HG02970 (cell line): ENCODE results near the gene HK2.

Experiments
- ATAC-seq: cut with Tn5 transposase; IDR thresholded peaks from one replicate; pipeline ENCODE4 v1.9.1; 2021; ENCODE audit warnings: mild to moderate bottlenecking, moderate library complexity, moderate number of reproducible peaks; ENCODE audit not compliant: unreplicated experiment, low FRiP score

Gene HK2

DNA sequence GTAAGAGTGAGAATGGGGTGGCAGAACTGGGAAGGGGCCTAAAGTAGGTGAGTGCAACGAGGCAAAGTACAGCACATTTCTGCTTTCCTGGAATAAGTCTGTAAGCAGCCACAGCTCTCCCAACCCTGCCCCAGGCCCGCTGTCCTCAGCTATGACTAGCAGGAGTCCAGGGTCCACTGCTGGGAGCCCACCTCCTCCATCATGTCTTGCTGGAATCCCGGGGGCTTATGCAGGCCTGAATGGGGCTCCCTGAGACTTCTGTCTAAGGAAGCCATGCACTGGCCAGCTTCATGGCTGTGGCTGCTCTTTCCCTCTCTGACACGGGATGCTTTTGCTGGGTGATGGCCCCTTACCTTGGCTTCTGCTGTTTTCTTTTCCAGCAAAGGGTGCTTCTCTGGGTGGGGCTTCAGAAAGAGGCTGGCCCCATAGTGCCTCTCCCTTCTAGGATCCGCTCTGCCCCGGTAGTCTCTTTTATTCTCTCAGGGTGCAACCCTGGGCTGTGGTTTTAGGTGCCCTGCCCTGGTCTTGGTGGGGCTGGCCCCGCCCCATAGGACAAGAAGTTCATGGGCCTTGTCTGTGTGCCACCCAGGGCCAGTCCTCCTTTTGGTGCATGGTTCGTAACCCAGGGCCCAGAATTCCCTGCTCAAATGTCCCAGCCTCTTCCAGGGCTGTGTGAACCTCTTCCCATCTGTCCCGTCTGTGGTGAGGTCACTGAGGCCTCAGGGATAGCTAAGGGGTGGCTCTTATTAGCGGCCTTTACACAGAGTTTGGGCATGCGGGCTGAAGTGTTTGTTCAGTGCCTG is 90.7 kb downstream of the HK2 start:
- no peak for ATAC-seq

DNA sequence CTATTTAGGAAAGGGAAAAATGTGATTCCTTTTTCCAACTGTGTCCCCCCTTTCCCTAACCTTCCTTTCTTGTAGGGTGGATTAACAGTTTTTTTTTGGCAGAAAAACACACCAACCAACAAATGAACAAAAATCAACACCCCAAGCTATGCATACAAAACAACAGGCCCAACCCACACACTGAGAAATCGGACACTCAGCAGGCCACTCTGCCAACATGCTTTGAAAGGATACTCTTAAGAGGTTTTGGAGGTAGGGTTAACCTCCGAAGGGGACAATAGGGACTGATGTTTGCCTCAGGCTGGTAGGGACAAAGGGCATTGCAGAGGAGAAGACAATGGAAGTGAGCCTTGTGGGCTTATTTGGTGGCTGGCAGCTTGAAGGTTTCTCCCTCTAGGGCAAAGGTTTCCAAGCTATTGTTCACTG is 91.4 kb downstream of the HK2 start:
- ATAC-seq = no peak

DNA sequence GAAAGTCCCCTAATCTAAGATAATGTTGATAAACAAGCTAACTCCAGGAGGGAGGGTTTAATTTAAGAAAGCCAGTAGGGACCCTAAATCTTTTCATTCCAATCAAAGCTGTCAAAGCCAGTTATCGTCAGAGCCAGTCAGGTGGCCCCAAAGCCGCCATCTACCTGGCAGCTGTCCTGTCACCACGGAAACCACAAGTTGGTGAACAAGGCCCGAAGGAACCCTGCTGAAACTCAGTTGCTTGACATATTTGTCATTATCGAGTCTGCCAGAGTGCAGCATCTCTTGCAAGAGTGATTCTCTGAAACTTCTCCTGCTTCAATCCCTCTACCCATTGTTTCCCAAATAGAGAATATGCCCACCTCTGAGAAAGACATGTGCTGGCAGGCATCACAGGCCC is 93.7 kb downstream of the HK2 start:
- ATAC-seq = no peak

DNA sequence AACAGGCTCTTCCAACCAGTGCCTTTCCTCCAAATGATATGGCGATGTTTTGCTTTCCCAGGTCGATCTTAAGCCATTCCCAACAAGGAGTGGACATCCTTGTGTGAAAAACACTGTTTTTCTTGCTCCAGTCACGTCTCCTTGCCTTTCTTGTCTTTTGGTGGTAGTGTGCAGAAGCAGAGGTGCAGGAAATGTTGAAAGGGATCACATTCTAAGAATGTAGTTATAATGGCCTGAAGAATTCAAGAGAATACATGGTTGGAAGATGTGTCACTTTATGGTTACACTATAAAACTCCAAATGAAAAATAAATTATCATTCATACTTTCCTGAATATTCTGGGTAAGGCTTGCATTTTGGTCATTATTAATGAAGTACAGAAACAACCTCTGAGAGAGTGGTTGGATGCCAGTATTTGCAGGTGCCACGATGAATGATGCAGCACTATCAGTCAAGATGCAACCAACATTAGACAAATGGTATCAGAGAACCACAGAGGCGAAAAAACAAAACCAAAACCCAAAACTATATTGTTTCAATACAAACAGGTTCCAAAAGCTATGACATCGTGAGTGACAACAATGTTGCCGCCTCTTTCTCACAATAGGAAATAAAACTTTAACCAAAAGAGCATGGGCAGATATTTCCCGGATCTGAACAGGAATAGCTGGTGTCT is 97.0 kb downstream of the HK2 start:
- no peak for ATAC-seq

DNA sequence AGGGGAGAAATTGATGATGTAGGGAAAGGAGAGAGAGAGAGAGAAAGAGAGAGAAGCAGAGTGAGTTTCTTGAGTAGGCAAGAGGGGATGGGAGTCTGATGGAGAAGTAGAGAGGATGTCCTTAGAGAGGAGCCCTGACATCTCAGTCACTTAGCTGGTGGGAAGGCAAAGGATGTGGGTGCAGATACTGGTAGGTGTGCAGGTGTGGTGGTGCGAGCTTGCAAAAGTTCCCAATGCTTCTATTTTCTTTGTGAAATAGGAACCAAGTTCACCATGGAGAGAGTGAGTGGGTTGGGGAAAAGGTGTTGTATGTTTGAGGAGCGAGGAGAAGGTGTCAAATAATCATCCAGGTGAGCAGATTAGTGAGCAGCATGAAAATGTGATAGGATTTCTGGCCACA is 98.0 kb downstream of the HK2 start:
- no peak for ATAC-seq

DNA sequence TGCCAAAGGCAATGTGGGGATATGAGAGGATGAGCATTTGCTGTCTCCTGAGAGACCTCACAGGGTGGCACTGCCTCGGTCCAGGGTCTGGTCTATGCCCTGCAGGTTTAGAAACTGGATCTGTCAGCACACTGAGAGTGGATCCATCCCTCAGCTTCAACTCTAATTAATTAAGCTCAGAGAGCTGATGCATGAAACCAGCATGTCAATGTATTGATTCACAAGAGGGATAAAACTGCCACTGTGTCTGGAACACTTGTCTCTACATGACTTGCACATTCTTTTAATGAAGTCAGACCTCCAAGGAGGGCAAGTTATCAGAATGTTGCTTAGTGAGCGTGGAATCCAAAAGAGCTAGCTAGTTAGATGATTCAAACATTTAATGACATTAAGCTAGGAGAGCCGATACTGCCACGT is 102.1 kb downstream of the HK2 start:
- ATAC-seq = no peak

DNA sequence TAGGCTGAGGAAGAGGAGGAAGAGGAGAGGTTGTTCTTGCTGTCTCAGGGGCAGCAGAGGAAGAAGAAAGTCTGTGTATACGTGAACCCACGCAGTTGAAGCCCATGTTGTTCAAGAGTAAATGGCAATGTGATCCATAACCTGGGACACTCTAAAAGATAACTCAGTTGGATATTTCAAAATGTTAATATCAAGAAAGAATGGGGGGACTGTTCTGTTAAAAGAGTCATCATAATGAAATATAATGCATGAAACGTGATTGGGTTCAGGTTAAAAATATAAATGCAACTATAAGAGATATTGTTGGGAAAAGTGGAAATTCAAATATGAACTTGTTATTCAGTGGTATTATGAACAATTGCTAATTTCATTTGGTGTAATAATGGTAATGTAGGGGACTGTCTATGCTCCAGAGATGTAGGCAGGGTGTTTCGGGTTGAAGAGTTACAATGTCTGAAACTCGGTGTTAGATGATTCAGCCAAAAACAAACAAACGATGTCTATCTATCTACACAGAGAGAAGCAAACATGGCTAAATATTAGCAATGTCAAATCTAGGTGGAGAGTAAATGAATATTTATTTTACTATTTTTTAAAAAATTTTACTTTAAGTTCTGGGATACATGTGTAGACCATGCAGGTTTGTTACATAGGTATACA is 103.4 kb downstream of the HK2 start:
- no peak for ATAC-seq

DNA sequence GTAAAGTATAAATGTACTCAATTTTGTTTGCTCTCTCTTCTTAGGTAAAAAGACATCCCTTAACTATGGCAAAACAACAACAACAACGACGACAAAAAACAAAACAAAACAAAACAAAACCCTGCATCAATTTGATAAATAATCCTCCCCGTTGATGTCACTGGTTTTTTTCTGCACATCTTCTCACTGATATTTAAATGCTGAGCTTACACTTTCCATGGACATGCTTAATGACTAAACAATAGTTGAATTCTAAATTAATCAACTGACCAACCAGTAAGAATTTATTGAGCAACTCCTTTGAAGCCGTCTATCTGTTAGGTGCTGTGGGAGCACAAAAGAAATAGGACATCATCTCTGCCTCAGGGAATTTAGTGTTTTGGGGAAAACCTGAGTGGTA is 104.3 kb downstream of the HK2 start:
- no peak for ATAC-seq

DNA sequence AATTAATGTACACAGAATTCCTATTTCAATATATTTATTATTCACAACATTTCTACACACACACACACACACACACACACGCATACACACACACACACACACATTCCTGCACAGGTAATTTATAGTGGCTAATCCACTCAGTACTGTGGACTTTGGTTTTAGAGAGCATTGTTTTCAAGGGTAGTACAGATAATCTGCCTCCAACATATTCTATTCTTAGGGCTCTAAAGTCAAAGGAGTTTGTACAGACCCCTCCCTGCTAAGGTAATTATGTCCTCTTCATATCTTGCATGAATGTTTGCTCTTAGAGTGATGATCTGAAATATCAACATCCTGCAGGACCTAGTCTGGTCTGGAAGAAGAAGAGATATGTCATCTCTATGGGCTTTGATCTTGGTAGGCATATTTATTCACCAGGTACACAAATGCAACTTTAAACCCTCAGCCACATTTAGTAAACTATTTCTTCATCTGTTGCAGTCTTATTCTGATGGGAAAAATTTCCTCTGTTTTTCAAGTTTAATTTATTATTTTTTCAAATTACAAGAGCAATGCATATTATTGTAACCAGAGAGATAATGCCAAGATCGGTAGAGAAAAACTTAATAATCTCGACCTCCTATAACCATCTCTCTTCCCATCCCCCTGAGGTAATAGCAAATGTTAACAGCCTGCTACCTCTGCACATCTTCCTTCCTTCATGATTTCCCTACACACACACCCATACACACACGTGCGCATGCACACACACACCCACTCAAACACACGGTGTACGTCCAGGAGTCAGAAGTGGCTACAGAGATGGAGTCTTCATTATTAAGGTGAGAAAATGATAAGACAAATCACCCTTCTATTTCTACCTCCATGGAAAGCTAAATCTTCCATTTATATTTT is 106.2 kb downstream of the HK2 start:
- no peak for ATAC-seq

DNA sequence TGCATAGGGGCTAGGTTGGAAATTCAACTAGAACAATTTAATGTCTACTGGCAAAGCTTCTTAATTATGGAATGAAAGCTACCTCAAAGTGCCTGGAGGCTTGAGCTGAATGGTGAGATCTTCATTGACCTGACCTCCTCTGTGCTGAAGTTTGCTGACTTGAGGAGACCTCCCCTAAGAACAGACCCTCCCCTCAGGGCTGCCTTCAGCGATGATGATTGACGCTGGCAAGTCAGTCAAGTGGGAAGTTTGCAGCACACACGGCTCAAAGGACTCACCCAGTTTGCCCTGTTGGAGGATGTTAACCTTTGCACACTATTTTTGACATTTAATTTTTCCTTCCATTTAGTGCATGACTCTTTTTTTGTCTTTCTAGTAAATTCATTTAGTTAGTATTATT is 107.4 kb downstream of the HK2 start:
- no peak for ATAC-seq

DNA sequence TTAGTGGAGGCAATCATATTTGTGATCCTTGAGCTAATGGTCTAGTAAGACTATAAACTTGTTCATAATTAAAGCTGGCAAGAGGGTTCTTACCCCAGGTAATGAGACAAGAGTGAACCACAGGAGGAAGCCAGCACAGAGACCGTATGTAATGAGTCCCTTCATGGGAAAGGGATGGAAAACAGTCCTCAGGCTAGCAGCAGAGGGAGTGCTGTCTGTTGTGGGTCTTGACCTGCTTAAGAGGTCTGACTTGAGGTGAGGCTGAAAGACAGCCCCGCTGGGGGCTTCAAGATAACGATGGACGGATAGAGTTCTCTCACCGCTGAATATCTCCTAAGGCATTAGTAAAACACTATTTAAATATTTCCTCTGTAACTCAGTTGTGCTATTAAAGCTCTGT is 108.3 kb downstream of the HK2 start:
- no peak for ATAC-seq
